Fibroblast of lung (primary cell): ENCODE data around the gene THSD7B. TPM values are rescaled to one million over a fixed set of nuclear protein-coding genes. Genes with fewer than 3 reads are reported as not detected.

ENCODE experiments used
- DNase-seq, 2 donors: peaks; one replicate each; pipeline versions ENCODE4 v3.0.0 to v3.0.0-alpha.2; 2010; ENCODE audit warnings: low read depth in 2 of 2
- H2AFZ ChIP-seq: 2 replicates; pipeline ENCODE4 v1.5.1; 2012; ENCODE audit warnings: low read length, control low read depth, inconsistent platforms
- H3K27ac ChIP-seq: 2 replicates; pipeline ENCODE4 v1.5.1; 2011; ENCODE audit warnings: low read length, control low read depth; ENCODE audit not compliant: insufficient read depth
- H3K27me3 ChIP-seq: 2 replicates; pipeline ENCODE4 v1.5.1; 2011; ENCODE audit warnings: mild to moderate bottlenecking, low read length; ENCODE audit not compliant: control insufficient read depth, insufficient read depth
- H3K36me3 ChIP-seq: 2 replicates; pipeline ENCODE4 v1.5.1; 2011; ENCODE audit warnings: low read length; ENCODE audit not compliant: control insufficient read depth, insufficient read depth
- H3K4me1 ChIP-seq: 2 replicates; pipeline ENCODE4 v1.5.1; 2011; ENCODE audit warnings: low read length; ENCODE audit not compliant: control insufficient read depth, insufficient read depth; ENCODE audit errors: extremely low read depth
- H3K4me2 ChIP-seq: 2 replicates; pipeline ENCODE4 v1.5.1; 2011; ENCODE audit warnings: low read length, control low read depth; ENCODE audit not compliant: insufficient read depth; ENCODE audit errors: extremely low read depth
- H3K4me3 ChIP-seq, 4 experiments: fragments of 200-600 bp in 1 of 4; sonication (generic) in 1 of 4; replicated peaks in 1 of 4; 2 replicates each; pipeline ENCODE4 v1.5.1; 2011 to 2016; ENCODE audit warnings: low read length in 4 of 4, low read depth in 3 of 4, mild to moderate bottlenecking in 3 of 4, control low read depth in 2 of 4, inconsistent platforms in 1 of 4, mixed read lengths in 1 of 4; ENCODE audit not compliant: insufficient read depth in 1 of 4; ENCODE audit errors: control extremely low read depth in 1 of 4
- H3K79me2 ChIP-seq: 2 replicates; pipeline ENCODE4 v1.5.1; 2012; ENCODE audit warnings: mild to moderate bottlenecking, low read length, inconsistent platforms; ENCODE audit not compliant: control insufficient read depth, insufficient read depth
- H3K9ac ChIP-seq: 2 replicates; pipeline ENCODE4 v1.5.1; 2011; ENCODE audit warnings: mild to moderate bottlenecking, low read length, control low read depth; ENCODE audit not compliant: insufficient read depth
- H3K9me3 ChIP-seq: 2 replicates; pipeline ENCODE4 v1.5.1; 2012; ENCODE audit warnings: low read depth, low read length; ENCODE audit not compliant: control insufficient read depth, insufficient read depth
- H4K20me1 ChIP-seq: 2 replicates; pipeline ENCODE4 v1.5.1; 2011; ENCODE audit warnings: low read length; ENCODE audit not compliant: control insufficient read depth, insufficient read depth; ENCODE audit errors: extremely low read depth
- CTCF ChIP-seq, 2 donors: IDR thresholded peaks in 1 of 2; conservative IDR thresholded peaks in 1 of 2; 1 replicate in 1 of 2; 2 replicates in 1 of 2; pipeline ENCODE4 v1.5.1; 2011 to 2012; ENCODE audit warnings: low read length in 2 of 2, control low read depth in 1 of 2, inconsistent platforms in 1 of 2, low read depth in 1 of 2, mild to moderate bottlenecking in 1 of 2
- EZH2 ChIP-seq: IDR thresholded peaks from 2 replicates; pipeline ENCODE4 v1.5.1; 2012; ENCODE audit warnings: low read length, control low read depth, mild to moderate bottlenecking; ENCODE audit errors: missing control alignments
- polyA plus RNA-seq, 2 donors: library from polyadenylated mRNA; depleted of rRNA in 1 of 2; stranded (reverse) in 1 of 2; unstranded in 1 of 2; fragments of >200 nt; gene quantifications; 2 replicates each; pipeline ENCODE4 v1.2.1, GENCODE V29; 2011 to 2012; ENCODE audit warnings: missing spikeins in 1 of 2
- total RNA-seq: library from RNA; depleted of rRNA; stranded (reverse); fragments of >200 nt; gene quantifications from 2 replicates; pipeline ENCODE4 v1.2.1, GENCODE V29; 2014

Gene THSD7B
- total and polyA plus RNA-seq, 2 donors (not counting 1 experiment from before 2014, with no cell fraction given), result under 0.01 TPM; not detected in 1

GRCh38 chr2:137221797-137222492 is 456.6 kb downstream of the THSD7B start:
- H2AFZ ChIP-seq, result no peak overlapping the region
- H3K27me3 ChIP-seq, result no peaks in the 10 kb centered on the region
- no peaks in the 10 kb centered on the region for H3K4me1 ChIP-seq
- no peaks in the 10 kb centered on the region for H3K36me3 ChIP-seq
- no peaks in the 10 kb centered on the region for H3K9me3 ChIP-seq
- no peak overlapping the region for H3K27ac ChIP-seq
- no peak overlapping the region for H3K4me2 ChIP-seq
- H4K20me1 ChIP-seq, result no peaks in the 10 kb centered on the region
- H3K9ac ChIP-seq, result no peak overlapping the region
- no peak for DNase-seq
- TF ChIP-seq EZH2, result no peak
- no peak for TF ChIP-seq CTCF (conservative IDR thresholded peaks at IDR 0.05 in 1 of 2, IDR thresholded peaks at IDR 0.05 in 1 of 2; ENCODE audit: low read depth in 1 of 2, low read length in 2 of 2)
- H3K79me2 ChIP-seq, result no peaks in the 10 kb centered on the region
- H3K4me3 ChIP-seq, result no peak overlapping the region

DNA sequence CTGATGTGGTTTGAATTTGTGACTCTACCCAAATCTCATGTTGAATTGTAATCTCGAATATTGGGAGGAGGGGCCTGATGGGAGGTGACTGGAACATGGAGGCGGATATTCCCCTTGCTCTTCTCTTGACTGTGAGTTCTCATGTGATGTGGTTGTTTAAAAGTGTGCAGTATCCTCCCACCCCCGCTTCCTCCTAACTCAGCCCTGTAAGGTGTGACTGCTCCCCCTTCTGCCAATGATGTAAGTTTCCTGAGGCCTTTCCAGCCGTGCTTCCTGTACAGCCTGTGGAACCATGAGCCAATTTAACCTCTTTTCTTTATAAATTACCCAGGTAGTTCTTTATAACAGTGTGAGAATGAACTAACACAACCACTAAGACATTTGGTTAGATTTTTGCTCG is 458.4 kb downstream of the THSD7B start:
- H3K9ac ChIP-seq, result no peak overlapping the region
- no peak overlapping the region for H3K4me3 ChIP-seq
- H3K4me2 ChIP-seq, result no peak overlapping the region
- H3K27ac ChIP-seq, result no peak overlapping the region
- no peaks in the 10 kb centered on the region for H3K79me2 ChIP-seq
- H2AFZ ChIP-seq, result no peak overlapping the region
- no peaks in the 10 kb centered on the region for H3K9me3 ChIP-seq
- TF ChIP-seq EZH2 (no peak), CTCF (conservative IDR thresholded peaks at IDR 0.05 in 1 of 2, IDR thresholded peaks at IDR 0.05 in 1 of 2; ENCODE audit: low read depth in 1 of 2, low read length in 2 of 2) (no peak)
- no peaks in the 10 kb centered on the region for H3K36me3 ChIP-seq
- no peak for DNase-seq
- H4K20me1 ChIP-seq, result no peaks in the 10 kb centered on the region
- no peaks in the 10 kb centered on the region for H3K27me3 ChIP-seq
- H3K4me1 ChIP-seq, result no peaks in the 10 kb centered on the region

GRCh38 chr2:137228566-137228965 is 463.2 kb downstream of the THSD7B start:
- H3K27me3 ChIP-seq, result no peaks in the 10 kb centered on the region
- no peak overlapping the region for H3K4me2 ChIP-seq
- peak in 1 of 2 donors; percentile 70 for DNase-seq
- no peak overlapping the region for H2AFZ ChIP-seq
- H3K4me1 ChIP-seq, result no peaks in the 10 kb centered on the region
- no peaks in the 10 kb centered on the region for H3K36me3 ChIP-seq
- H3K9me3 ChIP-seq, result no peaks in the 10 kb centered on the region
- H3K79me2 ChIP-seq, result no peaks in the 10 kb centered on the region
- no peaks in the 10 kb centered on the region for H4K20me1 ChIP-seq
- no peak overlapping the region for H3K9ac ChIP-seq
- H3K4me3 ChIP-seq, result no peak overlapping the region
- TF ChIP-seq CTCF (conservative IDR thresholded peaks at IDR 0.05 in 1 of 2, IDR thresholded peaks at IDR 0.05 in 1 of 2; ENCODE audit: low read depth in 1 of 2, low read length in 2 of 2) (no peak), EZH2 (no peak)
- no peak overlapping the region for H3K27ac ChIP-seq
